Adrenal gland (tissue), 12 donors: ENCODE results near the gene TMEM158. TPM values are rescaled to one million over a fixed set of nuclear protein-coding genes. Genes with fewer than 3 reads are reported as not detected.

Source experiments
- DNase-seq, 7 donors: peaks; one replicate each; pipeline ENCODE4 v3.0.0-alpha.2; 2019 to 2020
- H3K27ac ChIP-seq, 5 donors: fragments of 200-600 bp; sonication (generic) in 4 of 5; 1 replicate in 3 of 5; 2 replicates in 2 of 5; pipeline versions ENCODE4 v1.5.1 to v1.8.0; 2016 to 2020; ENCODE audit warnings: mild to moderate bottlenecking in 1 of 5
- H3K27me3 ChIP-seq: fragments of 200-600 bp; 2 replicates; pipeline ENCODE4 v1.8.0; 2021
- H3K36me3 ChIP-seq, 2 donors: fragments of 200-600 bp; replicated peaks in 1 of 2; 1 replicate in 1 of 2; 2 replicates in 1 of 2; pipeline versions ENCODE4 v1.5.1 to v1.8.0; 2018 to 2022
- H3K4me1 ChIP-seq, 2 donors: fragments of 200-600 bp; replicated peaks in 1 of 2; 1 replicate in 1 of 2; 2 replicates in 1 of 2; pipeline versions ENCODE4 v1.5.1 to v1.8.0; 2018 to 2021
- H3K4me3 ChIP-seq, 4 donors: fragments of 200-600 bp; sonication (generic) in 3 of 4; one replicate each; pipeline ENCODE4 v1.5.1; 2016 to 2018
- H3K9me3 ChIP-seq, 3 donors: fragments of 200-600 bp; sonication (generic) in 1 of 3; replicated peaks in 1 of 3; 1 replicate in 2 of 3; 2 replicates in 1 of 3; pipeline versions ENCODE4 v1.5.1 to v1.8.0; 2016 to 2021
- POLR2A ChIP-seq, 2 donors: fragments of 450-650 bp; IDR thresholded peaks; one replicate each; pipeline ENCODE4 v1.6.1; 2017; ENCODE audit warnings: antibody characterized with exemption in 2 of 2, mild to moderate bottlenecking in 2 of 2, moderate library complexity in 1 of 2
- WGBS, 4 donors: extraction: QIAGEN DNeasy Blood & Tissue Kit in 2 of 4; methylation state at CpG; one replicate each; pipeline versions ENCODE4 v1.1.5 to v1.1.7; 2013 to 2017; 5-methylcytosine and 5-hydroxymethylcytosine counted together
- intact Hi-C, 2 donors: fragments of 100-400 bp; cut with DNase I; formaldehyde crosslinking; loops; one replicate each; pipeline versions ENCODE4 v1.14.1 to v1.15.0; 2022 to 2023
- polyA plus RNA-seq, 3 donors: library from polyadenylated mRNA; stranded (reverse); fragments of 200-250 nt in 2 of 3; fragments of 350-450 nt in 1 of 3; fragmentation: Illumina TruSeq in 1 of 3; extraction: RNeasy Lipid Tissue Mini Kit (QIAGEN cat#74804) in 1 of 3; gene quantifications; one replicate each; pipeline ENCODE4 v1.2.3, GENCODE V29; 2013 to 2014
- total RNA-seq, 9 donors: library from RNA; depleted of rRNA in 4 of 9; stranded (reverse); fragments of >200 nt in 4 of 9; fragments of 120-200 nt in 1 of 9; fragmentation: NEBNext Ultra II Directional in 1 of 9; extraction: Animal tissue kit (Norgen Biotek cat#: 25700) in 1 of 9; gene quantifications; one replicate each; pipeline versions ENCODE4 v1.1.0 to v1.2.4, GENCODE V29; 2013 to 2023
- TF ChIP-seq, protein P1 (sequence below), 6 experiments: fragments of 450-650 bp in 4 of 6; fragments of 200-600 bp in 2 of 6; sonication (generic) in 1 of 6; IDR thresholded peaks; 1 replicate in 5 of 6; 2 replicates in 1 of 6; pipeline versions ENCODE4 v1.5.1 to v1.8.0; 2016 to 2021; ENCODE audit warnings: antibody characterized with exemption in 6 of 6, mild to moderate bottlenecking in 2 of 6, moderate library complexity in 1 of 6
- donor health status: healthy with polysubstance abuse.
- donor health status: Bipolar disorder and iron deficiency.
- donor health status: DM: yes; HTN: yes; CAD: no.
- donor health status: DM: no; HTN: no; CAD: no.
- donor health status: DM: no; HTN: no; CAD: no.
- donor health status: DM: yes; HTN: yes; CAD: no.

Gene TMEM158
- total and polyA plus RNA-seq, 12 donors, result 2.1 to 31.4 (median 14.0) TPM

DNA sequence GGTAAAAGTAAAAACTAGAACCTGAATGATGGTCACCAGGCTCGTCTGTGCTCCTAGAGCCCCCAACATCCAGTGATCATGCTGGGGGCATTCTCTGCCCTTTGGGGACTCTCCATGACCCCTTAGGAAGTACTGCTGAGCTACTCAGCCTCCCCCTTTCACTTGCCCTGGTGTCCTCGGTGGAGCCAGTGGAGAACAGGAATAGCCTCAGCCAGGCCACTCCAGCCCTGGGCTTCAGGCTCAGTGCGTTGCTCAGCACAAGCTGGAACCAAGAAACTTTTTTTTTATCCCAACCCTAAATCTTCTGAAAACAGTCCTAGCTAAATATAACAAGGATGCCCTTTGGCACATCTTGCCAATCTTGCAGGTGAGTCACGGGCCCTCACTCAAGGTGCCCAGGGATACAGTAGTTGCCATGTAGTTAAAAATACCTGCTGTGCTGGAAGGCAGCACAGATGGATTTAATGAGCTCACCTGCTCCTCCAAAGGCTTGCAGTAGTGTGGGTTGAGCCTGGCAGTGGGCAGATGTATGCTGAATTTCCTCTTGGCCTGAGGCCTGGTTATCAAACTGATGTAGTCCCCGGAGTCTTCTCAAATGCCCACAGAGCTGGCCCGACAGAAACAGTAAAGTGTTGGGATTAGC is 46.9 kb upstream of the TMEM158 start:
- no peak for TF ChIP-seq POLR2A (IDR thresholded peaks at IDR 0.05)
- TF ChIP-seq, protein P1, sequence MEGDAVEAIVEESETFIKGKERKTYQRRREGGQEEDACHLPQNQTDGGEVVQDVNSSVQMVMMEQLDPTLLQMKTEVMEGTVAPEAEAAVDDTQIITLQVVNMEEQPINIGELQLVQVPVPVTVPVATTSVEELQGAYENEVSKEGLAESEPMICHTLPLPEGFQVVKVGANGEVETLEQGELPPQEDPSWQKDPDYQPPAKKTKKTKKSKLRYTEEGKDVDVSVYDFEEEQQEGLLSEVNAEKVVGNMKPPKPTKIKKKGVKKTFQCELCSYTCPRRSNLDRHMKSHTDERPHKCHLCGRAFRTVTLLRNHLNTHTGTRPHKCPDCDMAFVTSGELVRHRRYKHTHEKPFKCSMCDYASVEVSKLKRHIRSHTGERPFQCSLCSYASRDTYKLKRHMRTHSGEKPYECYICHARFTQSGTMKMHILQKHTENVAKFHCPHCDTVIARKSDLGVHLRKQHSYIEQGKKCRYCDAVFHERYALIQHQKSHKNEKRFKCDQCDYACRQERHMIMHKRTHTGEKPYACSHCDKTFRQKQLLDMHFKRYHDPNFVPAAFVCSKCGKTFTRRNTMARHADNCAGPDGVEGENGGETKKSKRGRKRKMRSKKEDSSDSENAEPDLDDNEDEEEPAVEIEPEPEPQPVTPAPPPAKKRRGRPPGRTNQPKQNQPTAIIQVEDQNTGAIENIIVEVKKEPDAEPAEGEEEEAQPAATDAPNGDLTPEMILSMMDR (IDR thresholded peaks at IDR 0.05), result no peak
- Histone ChIP-seq H3K27me3 (no peaks in the 10 kb centered on the region), H3K27ac (no peak overlapping the region), H3K4me3 (no peak overlapping the region), H3K36me3 (no peaks in the 10 kb centered on the region), H3K9me3 (peaks cover 0 to 9% (median 3%) of the 10 kb centered on the region in 3 donors), H3K4me1 (no peaks in the 10 kb centered on the region)
- no peak for DNase-seq
- 73 to 86% (median 83%) methylated on average over 5 to 6 of the region's 6 CpGs for WGBS, 4 donors
- intact Hi-C loops, result no loop called here

GRCh38 chr3:45272032-45272810 is 46.1 kb upstream of the TMEM158 start:
- peaks cover 0 to 2% (median 0%) of the 10 kb centered on the region in 3 donors for H3K9me3 ChIP-seq
- H3K36me3 ChIP-seq, result no peaks in the 10 kb centered on the region
- intact Hi-C loops, result no loop called here
- H3K27ac ChIP-seq, result no peak overlapping the region
- H3K4me1 ChIP-seq, result no peaks in the 10 kb centered on the region
- TF ChIP-seq, protein P1 (IDR thresholded peaks at IDR 0.05), result no peak
- TF ChIP-seq POLR2A (IDR thresholded peaks at IDR 0.05), result no peak
- no peaks in the 10 kb centered on the region for H3K27me3 ChIP-seq
- DNase-seq, result no peak
- H3K4me3 ChIP-seq, result no peak overlapping the region
- WGBS, 4 donors, result 80 to 90% (median 85%) methylated on average over 6 of the region's 6 CpGs

DNA sequence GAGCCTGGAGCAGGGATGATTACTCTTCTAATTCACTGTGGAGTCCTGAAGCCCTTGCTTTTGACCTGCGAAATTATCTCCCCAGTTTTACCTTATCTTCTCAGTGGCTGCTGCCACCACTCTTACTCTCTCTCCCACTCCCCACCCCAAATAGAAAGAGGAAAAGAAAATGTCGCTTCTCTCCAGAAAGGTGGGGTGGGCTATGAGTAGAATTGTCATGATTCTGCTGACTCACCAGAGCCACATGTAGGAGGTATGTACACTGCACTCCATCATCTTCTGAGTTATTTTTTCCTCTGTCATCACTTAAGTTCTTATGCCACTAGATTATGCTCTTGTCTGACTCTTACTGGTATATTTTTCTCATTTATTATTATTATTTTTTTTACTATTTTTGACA is 43.9 kb upstream of the TMEM158 start:
- no peaks in the 10 kb centered on the region for H3K4me1 ChIP-seq
- H3K27ac ChIP-seq, result no peak overlapping the region
- 71 to 79% (median 73%) methylated on average over 2 of the region's 2 CpGs for whole genome bisulfite sequencing, 4 donors
- TF ChIP-seq, protein P1 (IDR thresholded peaks at IDR 0.05), result no peak
- TF ChIP-seq POLR2A (IDR thresholded peaks at IDR 0.05), result no peak
- no peaks in the 10 kb centered on the region for H3K9me3 ChIP-seq
- no peaks in the 10 kb centered on the region for H3K36me3 ChIP-seq
- intact Hi-C loops, result no loop called here
- no peak for DNase-seq
- H3K27me3 ChIP-seq, result no peaks in the 10 kb centered on the region
- no peak overlapping the region for H3K4me3 ChIP-seq

GRCh38 chr3:45267097-45267496 is 41.0 kb upstream of the TMEM158 start:
- 77 to 87% (median 80%) methylated on average over 2 of the region's 2 CpGs for WGBS, 4 donors
- H3K9me3 ChIP-seq, result no peaks in the 10 kb centered on the region
- no peaks in the 10 kb centered on the region for H3K27me3 ChIP-seq
- no peaks in the 10 kb centered on the region for H3K36me3 ChIP-seq
- TF ChIP-seq POLR2A (IDR thresholded peaks at IDR 0.05), result no peak
- TF ChIP-seq, protein P1 (IDR thresholded peaks at IDR 0.05), result no peak
- no peak overlapping the region for H3K27ac ChIP-seq
- DNase-seq, result no peak
- no peak overlapping the region for H3K4me3 ChIP-seq
- intact Hi-C loops, result no loop called here
- H3K4me1 ChIP-seq, result no peaks in the 10 kb centered on the region
